ENCODE measurements around the gene WDFY3.

GRCh38 chr4:84837751-84838150 is 128.7 kb downstream of the WDFY3 start:
- TF ChIP-seq CTCF (IDR thresholded peaks at IDR 0.05) (no peak), EZH2 (IDR thresholded peaks at IDR 0.05; ENCODE audit: borderline replicate concordance, insufficient read depth, low read depth, low read length, poor library complexity, severe bottlenecking) (no peak)

Data from B cell (primary cell).